Lung (tissue), 12 donors: Measurements from ENCODE around the gene ESR1. TPM values are rescaled to one million over a fixed set of nuclear protein-coding genes. Genes with fewer than 3 reads are reported as not detected.
"Not testable (repeated sequence)": the region's sequence is repeated elsewhere in the genome, so short reads cannot be mapped to it uniquely, and the experiment has no call there.

ENCODE experiments used
- ATAC-seq: fragments of 200-7000 bp; cut with Tn5 transposase; one replicate; pipeline ENCODE4 v1.9.1; 2020; ENCODE audit warnings: moderate number of reproducible peaks; ENCODE audit not compliant: insufficient read depth, low FRiP score
- DNase-seq, 3 donors: peaks; one replicate each; pipeline ENCODE4 v3.0.0-alpha.2; 2013 to 2017
- H3K27ac ChIP-seq, 2 donors: one replicate each; pipeline ENCODE4 v1.5.1; 2013; ENCODE audit warnings: mild to moderate bottlenecking in 2 of 2, moderate library complexity in 2 of 2, control low read depth in 1 of 2, inconsistent platforms in 1 of 2, low read depth in 1 of 2, low read length in 1 of 2
- H3K27me3 ChIP-seq, 3 donors: one replicate each; pipeline ENCODE4 v1.5.1; 2013; ENCODE audit warnings: low read length in 2 of 3; ENCODE audit not compliant: control insufficient read depth in 3 of 3, insufficient read depth in 3 of 3
- H3K36me3 ChIP-seq, 4 donors: one replicate each; pipeline ENCODE4 v1.5.1; 2013; ENCODE audit warnings: low read length in 4 of 4, mild to moderate bottlenecking in 1 of 4, moderate library complexity in 1 of 4; ENCODE audit not compliant: control insufficient read depth in 4 of 4, insufficient read depth in 4 of 4
- H3K4me1 ChIP-seq, 5 donors: one replicate each; pipeline ENCODE4 v1.5.1; 2013; ENCODE audit warnings: low read length in 5 of 5, mild to moderate bottlenecking in 2 of 5, moderate library complexity in 1 of 5; ENCODE audit not compliant: control insufficient read depth in 5 of 5, insufficient read depth in 5 of 5
- H3K4me3 ChIP-seq: one replicate; pipeline ENCODE4 v1.5.1; 2013; ENCODE audit warnings: mild to moderate bottlenecking, control low read depth, moderate library complexity
- H3K9ac ChIP-seq, 2 donors: one replicate each; pipeline ENCODE4 v1.5.1; 2013; ENCODE audit warnings: low read length in 2 of 2, control low read depth in 1 of 2; ENCODE audit not compliant: insufficient read depth in 1 of 2
- H3K9me3 ChIP-seq, 4 donors: one replicate each; pipeline ENCODE4 v1.5.1; 2013; ENCODE audit warnings: low read length in 3 of 4, mild to moderate bottlenecking in 1 of 4, moderate library complexity in 1 of 4; ENCODE audit not compliant: control insufficient read depth in 4 of 4, insufficient read depth in 3 of 4
- CTCF ChIP-seq: IDR thresholded peaks from 2 replicates; pipeline ENCODE4 v1.5.1; 2012; ENCODE audit warnings: mild to moderate bottlenecking; ENCODE audit errors: control extremely low read depth, extremely low read depth
- WGBS, 2 donors: extraction: QIAGEN DNeasy Blood & Tissue Kit; methylation state at CpG; one replicate each; pipeline ENCODE4 v1.1.7; 2013; 5-methylcytosine and 5-hydroxymethylcytosine counted together
- polyA plus RNA-seq, 2 donors: library from polyadenylated mRNA; stranded (reverse); fragments of 200-250 nt; gene quantifications; one replicate each; pipeline ENCODE4 v1.2.1, GENCODE V29; 2013
- total RNA-seq, 2 donors: library from RNA; depleted of rRNA in 1 of 2; stranded (reverse); fragments of >200 nt in 1 of 2; gene quantifications; one replicate each; pipeline ENCODE4 v1.2.1, GENCODE V29; 2014 to 2021
- donor health status: control.
- donor health status: control.
- donor health status: Bipolar disorder and iron deficiency.
- donor health status: healthy.
- donor health status: DM: yes; HTN: yes; CAD: no.

The ESR1 gene
- total and polyA plus RNA-seq, 4 donors, result 0.14 to 3.7 (median 0.78) TPM

- H3K27me3 ChIP-seq, result no peaks in the 10 kb centered on the region
- no peaks in the 10 kb centered on the region for H3K4me1 ChIP-seq
- no peaks in the 10 kb centered on the region for H3K9me3 ChIP-seq
- 86 to 91% methylated on average over 1 of the region's 1 CpG for WGBS, 2 donors
- DNase-seq, result no peak
- H3K4me3 ChIP-seq, result no peak overlapping the region
- no peak for TF ChIP-seq CTCF
- H3K9ac ChIP-seq, result no peak overlapping the region
- no peak for ATAC-seq
- H3K36me3 ChIP-seq, result peaks cover 0 to 1% (median 0%) of the 10 kb centered on the region in 4 donors
- H3K27ac ChIP-seq, result no peak overlapping the region
Observed at GRCh38 chr6:151881231-151881630, 73.7 kb downstream of the ESR1 start.

- no peak overlapping the region for H3K9ac ChIP-seq
- WGBS, 2 donors, result 88% methylated on average over 5 of the region's 5 CpGs
- H3K27ac ChIP-seq, result no peak overlapping the region
- no peak overlapping the region for H3K4me3 ChIP-seq
- no peaks in the 10 kb centered on the region for H3K9me3 ChIP-seq
- DNase-seq (no peak), ATAC-seq (no peak)
- TF ChIP-seq CTCF, result no peak
- H3K27me3 ChIP-seq, result no peaks in the 10 kb centered on the region
- peaks cover 0 to 1% (median 0%) of the 10 kb centered on the region in 4 donors for H3K36me3 ChIP-seq
- no peaks in the 10 kb centered on the region for H3K4me1 ChIP-seq
Observed at GRCh38 chr6:151882206-151882605, 74.7 kb downstream of the ESR1 start.

GRCh38 chr6:151885234-151885633 lies 77.8 kb downstream of the ESR1 start:
- H3K27me3 ChIP-seq, result no peaks in the 10 kb centered on the region
- peaks cover 0 to 1% (median 0%) of the 10 kb centered on the region in 4 donors for H3K36me3 ChIP-seq
- H3K9me3 ChIP-seq, result no peaks in the 10 kb centered on the region
- DNase-seq, result no peak
- WGBS, 2 donors, result 94 to 95% methylated on average over 4 of the region's 4 CpGs
- no peak overlapping the region for H3K4me3 ChIP-seq
- H3K27ac ChIP-seq, result no peak overlapping the region
- H3K4me1 ChIP-seq, result no peaks in the 10 kb centered on the region
- TF ChIP-seq CTCF, result no peak
- no peak for ATAC-seq
- H3K9ac ChIP-seq, result no peak overlapping the region

GRCh38 chr6:151891524-151891923 lies 84.0 kb downstream of the ESR1 start:
- Histone ChIP-seq H3K36me3 (no peaks in the 10 kb centered on the region), H3K4me3 (no peak overlapping the region), H3K9ac (no peak overlapping the region), H3K27me3 (no peaks in the 10 kb centered on the region), H3K27ac (no peak overlapping the region), H3K4me1 (no peaks in the 10 kb centered on the region), H3K9me3 (no peaks in the 10 kb centered on the region)
- DNase-seq (no peak), ATAC-seq (no peak)
- TF ChIP-seq CTCF, result no peak
- 65 to 68% methylated on average over 3 of the region's 3 CpGs for WGBS, 2 donors

- not testable (repeated sequence) for DNase-seq, H3K9me3 ChIP-seq, H3K27me3 ChIP-seq, H3K4me3 ChIP-seq, ATAC-seq, H3K36me3 ChIP-seq, H3K27ac ChIP-seq, H3K4me1 ChIP-seq, H3K9ac ChIP-seq
- WGBS, 2 donors, result 70 to 88% methylated on average over 3 of the region's 3 CpGs
Observed at GRCh38 chr6:151894426-151894825, 86.9 kb downstream of the ESR1 start.

GRCh38 chr6:151899221-151899620 lies 91.7 kb downstream of the ESR1 start:
- not testable (repeated sequence) for DNase-seq, H3K36me3 ChIP-seq, ATAC-seq, H3K4me1 ChIP-seq, H3K4me3 ChIP-seq, H3K9ac ChIP-seq, H3K9me3 ChIP-seq, H3K27me3 ChIP-seq, H3K27ac ChIP-seq
- 99% methylated on average over 17 of the region's 33 CpGs; no CpG with 5 or more reads in 1 of the 2 donors for WGBS, 2 donors
